ENCODE results near the gene ZFAND2A. TPM values are rescaled to one million over a fixed set of nuclear protein-coding genes. Genes with fewer than 3 reads are reported as not detected.

ZFAND2A gene
- total RNA-seq, 1 experiment from 2014 or later = 13.7 TPM

- no CpG with 5 or more reads among the region's 10 CpGs for WGBS (ENCODE audit: extremely low coverage, insufficient read length, low lambda C conversion rate)
- peak overlapping the region in 1 of 2 experiments; percentile 36; a peak in 1 of 5 replicates for H3K4me3 Mint-ChIP-seq
- H4K8ac ChIP-seq (replicated peaks; ENCODE audit: insufficient read length, low read depth, low read length) = no peak overlapping the region
- H3K23me2 ChIP-seq (ENCODE audit: insufficient read length, low read depth, low read length, poor library complexity, severe bottlenecking) = no peaks in the 10 kb centered on the region
- no peak overlapping the region for H3K23ac ChIP-seq (ENCODE audit: insufficient read length, low read depth, low read length)
- no peaks in the 10 kb centered on the region; a peak in 1 of 7 replicates for H3K36me3 Mint-ChIP-seq (ENCODE audit: insufficient read depth in 1 of 3, low read depth in 3 of 3)
- no peak overlapping the region for H3K18ac ChIP-seq (ENCODE audit: insufficient read length, low read depth, low read length)
- no peak overlapping the region for H3K9ac ChIP-seq (ENCODE audit: extremely low read depth, insufficient read length, low read length)
- H2BK15ac ChIP-seq (ENCODE audit: low read depth, low read length) = no peak overlapping the region
- no peak overlapping the region for H3K27ac Mint-ChIP-seq
- no peak overlapping the region for H2AFZ ChIP-seq (ENCODE audit: low read length)
- H3K4me1 Mint-ChIP-seq = peaks cover 0 to 2% of the 10 kb centered on the region in 2 experiments; a peak in 1 of 4 replicates
- H3K9me3 Mint-ChIP-seq = peaks cover 15 to 16% of the 10 kb centered on the region in 2 experiments
- H3K27ac ChIP-seq (ENCODE audit: insufficient read length, low read depth, low read length) = no peak overlapping the region
- no peaks in the 10 kb centered on the region for H3K27me3 ChIP-seq (ENCODE audit: insufficient read depth, low read length)
- H2BK12ac ChIP-seq (ENCODE audit: insufficient read length, low read depth, low read length) = no peak overlapping the region
- H2BK20ac ChIP-seq (ENCODE audit: low read depth, low read length, poor library complexity, severe bottlenecking) = no peak overlapping the region
- no peaks in the 10 kb centered on the region for H4K20me1 ChIP-seq (ENCODE audit: control insufficient read depth, insufficient read depth, insufficient read length)
- H2AK5ac ChIP-seq (ENCODE audit: insufficient read length, low read length) = no peak overlapping the region
- H2BK120ac ChIP-seq (ENCODE audit: low read depth, low read length, poor library complexity, severe bottlenecking) = no peak overlapping the region
- H4K91ac ChIP-seq (ENCODE audit: insufficient read length, low read depth, low read length) = no peak overlapping the region
- H3T11ph ChIP-seq (ENCODE audit: low read length) = no peak overlapping the region
- no peak overlapping the region for H3K4ac ChIP-seq (ENCODE audit: low read depth, low read length)
- H3K27me3 Mint-ChIP-seq (ENCODE audit: low read depth) = peaks cover 82% of the 10 kb centered on the region
- TF ChIP-seq CTCF (conservative IDR thresholded peaks at IDR 0.05) = no peak
- H3K4me1 ChIP-seq (ENCODE audit: insufficient read depth, low read length) = no peaks in the 10 kb centered on the region
- DNase-seq = no peak
- no peak overlapping the region for H4K5ac ChIP-seq (ENCODE audit: insufficient read length, low read depth, low read length)
- no peak overlapping the region for H3K56ac ChIP-seq (ENCODE audit: insufficient read length, low read depth, low read length)
- H2BK5ac ChIP-seq (ENCODE audit: insufficient read length, low read length) = no peak overlapping the region
- H3K79me2 ChIP-seq (ENCODE audit: insufficient read depth, low read length) = no peaks in the 10 kb centered on the region
- H3K79me1 ChIP-seq (ENCODE audit: insufficient read depth, low read depth, low read length, poor library complexity, severe bottlenecking) = no peaks in the 10 kb centered on the region
- no peak overlapping the region for H3K14ac ChIP-seq (ENCODE audit: insufficient read depth, low read length)
- H3K9me3 ChIP-seq (ENCODE audit: control insufficient read depth, low read depth, low read length) = no peaks in the 10 kb centered on the region
- no peak overlapping the region for H3K4me2 ChIP-seq (ENCODE audit: insufficient read depth, insufficient read length, low read length)
Measured at GRCh38 chr7:1189986-1190772, 30.2 kb upstream of the ZFAND2A start.

Data from H9 (cell line).